Fibroblast of upper back skin (primary cell): ENCODE data around the gene MAPKAPK2.

Experiments
- DNase-seq: peaks from one replicate; pipeline ENCODE4 v3.0.0-alpha.2; 2013

Gene MAPKAPK2

DNA sequence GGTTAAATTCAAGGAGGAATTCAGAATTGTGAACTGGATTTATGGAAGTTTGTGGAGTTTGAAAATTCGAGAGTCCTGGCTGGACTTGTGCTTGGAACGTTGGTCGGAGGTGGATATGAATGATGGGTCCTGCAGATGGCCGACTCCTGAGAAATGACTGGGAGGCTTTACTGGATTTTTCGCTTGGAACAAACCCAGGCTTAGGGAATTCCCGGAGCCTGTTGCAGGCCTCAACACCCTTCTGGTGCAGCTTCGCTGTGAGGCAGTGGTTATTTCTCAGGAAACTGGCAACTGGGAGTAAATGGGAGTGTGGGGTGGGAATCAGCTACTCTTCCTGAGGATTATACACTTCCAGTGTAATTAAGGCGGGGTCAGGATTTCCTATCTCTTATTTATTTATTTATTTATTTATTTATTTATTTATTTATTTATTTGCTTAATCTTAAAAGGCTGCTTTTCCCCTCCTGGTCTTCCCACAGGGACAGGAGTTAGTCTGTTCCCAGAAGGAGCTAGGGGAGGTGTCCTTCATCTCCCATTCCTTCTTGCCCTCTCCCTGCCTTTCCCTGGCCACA is 21.1 kb downstream of the MAPKAPK2 start:
- DNase-seq = peak; percentile 32

DNA sequence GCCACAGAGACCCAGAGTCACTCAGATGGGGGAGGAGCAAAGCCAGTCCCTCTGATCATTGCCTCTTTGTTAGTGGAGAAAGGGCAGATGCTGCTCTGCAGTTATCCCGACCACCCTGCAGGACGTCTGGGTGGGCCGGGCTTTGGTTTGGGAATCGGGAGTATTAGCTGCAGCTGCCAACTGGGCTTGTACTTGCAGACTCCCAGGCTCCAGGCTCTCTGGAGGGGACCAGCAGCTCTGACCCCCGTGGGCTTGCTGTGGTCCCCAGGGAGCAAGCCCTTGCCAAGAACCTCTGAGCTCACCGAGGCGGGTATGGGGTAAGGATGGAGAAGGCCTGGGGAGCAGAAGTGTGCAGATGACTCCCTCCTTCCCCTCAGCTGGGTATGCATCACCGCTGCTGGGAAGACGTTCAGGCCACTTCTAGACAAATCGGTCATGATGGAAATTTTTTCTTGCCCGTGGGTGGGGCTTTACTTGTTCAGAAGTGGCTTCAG is 21.6 kb downstream of the MAPKAPK2 start:
- DNase-seq = peak; percentile 94

DNA sequence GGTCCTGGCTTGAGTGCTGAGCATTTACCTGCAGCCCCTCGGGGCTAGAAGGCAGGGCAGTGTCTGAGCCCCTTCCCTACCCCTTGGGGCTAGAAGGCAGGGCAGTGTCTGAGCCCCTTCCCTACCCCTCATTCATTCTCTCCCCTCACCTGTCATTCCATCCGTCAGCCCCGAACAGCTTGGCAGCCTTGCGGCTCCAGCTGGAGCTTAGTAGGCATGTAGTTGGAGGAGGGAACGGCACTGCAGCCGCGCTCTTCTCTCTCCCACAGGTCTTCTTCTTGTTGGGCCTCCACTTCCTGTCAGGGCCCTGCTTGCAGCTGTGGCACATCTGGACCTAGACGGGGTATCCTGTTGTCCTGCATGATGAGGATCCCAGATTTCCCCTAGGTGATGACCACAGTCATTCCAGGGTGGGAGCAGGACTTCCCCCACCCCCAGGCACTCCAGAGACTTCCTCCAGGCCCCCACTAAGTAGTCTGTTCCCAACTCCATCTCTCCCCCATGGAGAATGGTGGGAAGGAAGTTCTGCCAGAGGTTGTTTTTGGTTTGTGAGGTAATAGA is 22.2 kb downstream of the MAPKAPK2 start:
- no peak for DNase-seq

DNA sequence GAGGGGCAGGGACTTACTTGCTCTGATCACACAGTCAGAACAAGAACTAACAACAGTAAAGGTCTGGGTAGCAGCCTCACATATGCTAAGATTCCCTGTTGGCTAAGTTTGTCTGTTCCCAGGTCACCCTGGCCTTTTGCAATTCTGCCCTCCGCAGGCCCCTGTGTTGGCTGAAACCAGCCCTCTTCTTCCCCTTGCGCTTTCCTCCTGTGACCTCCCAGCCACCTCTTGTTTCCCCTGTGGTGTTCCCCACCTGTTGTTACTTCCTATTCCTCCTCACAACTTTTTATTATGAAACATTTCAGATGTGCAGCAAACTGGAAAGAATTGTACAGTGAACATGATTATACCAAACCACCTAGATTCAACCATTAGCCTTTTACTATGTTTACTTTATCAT is 23.4 kb downstream of the MAPKAPK2 start:
- no peak for DNase-seq

DNA sequence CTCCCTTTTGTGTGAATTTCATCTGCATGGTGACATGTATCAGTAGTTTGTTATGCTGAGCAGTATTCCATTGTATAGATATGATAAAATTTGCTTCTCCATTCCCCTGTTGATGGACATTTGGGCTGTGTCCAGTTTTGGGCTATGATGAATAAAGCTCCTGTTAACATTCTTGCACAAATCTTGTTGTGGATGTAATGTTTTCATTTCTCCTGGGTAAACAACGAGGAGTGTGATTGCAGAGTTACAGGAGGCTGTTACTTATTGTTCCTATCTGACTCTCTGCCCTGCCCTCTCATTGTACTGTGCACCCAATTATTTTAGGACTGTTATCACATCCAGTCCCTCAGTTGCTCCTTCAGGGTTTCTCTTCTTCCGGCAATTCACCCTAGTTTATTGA is 24.2 kb downstream of the MAPKAPK2 start:
- DNase-seq = no peak

DNA sequence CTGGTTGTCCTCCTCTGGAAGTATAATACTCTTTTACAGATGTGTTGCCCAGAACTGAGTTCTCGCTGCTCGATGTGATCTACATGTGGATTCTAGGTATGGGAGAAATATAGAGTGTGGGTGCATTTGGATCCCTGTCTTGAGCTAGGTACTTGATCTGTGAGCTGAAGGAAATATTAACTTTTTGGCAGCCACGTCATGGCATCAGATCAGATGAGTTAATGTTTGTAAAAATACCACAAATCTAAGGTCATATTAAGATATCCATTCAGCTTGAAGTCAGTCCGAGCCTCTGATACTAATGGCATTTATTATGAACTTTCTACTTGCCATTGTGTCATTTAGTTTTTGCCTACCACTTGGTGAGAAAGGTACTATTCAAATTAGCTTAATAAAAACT is 24.6 kb downstream of the MAPKAPK2 start:
- DNase-seq = no peak

DNA sequence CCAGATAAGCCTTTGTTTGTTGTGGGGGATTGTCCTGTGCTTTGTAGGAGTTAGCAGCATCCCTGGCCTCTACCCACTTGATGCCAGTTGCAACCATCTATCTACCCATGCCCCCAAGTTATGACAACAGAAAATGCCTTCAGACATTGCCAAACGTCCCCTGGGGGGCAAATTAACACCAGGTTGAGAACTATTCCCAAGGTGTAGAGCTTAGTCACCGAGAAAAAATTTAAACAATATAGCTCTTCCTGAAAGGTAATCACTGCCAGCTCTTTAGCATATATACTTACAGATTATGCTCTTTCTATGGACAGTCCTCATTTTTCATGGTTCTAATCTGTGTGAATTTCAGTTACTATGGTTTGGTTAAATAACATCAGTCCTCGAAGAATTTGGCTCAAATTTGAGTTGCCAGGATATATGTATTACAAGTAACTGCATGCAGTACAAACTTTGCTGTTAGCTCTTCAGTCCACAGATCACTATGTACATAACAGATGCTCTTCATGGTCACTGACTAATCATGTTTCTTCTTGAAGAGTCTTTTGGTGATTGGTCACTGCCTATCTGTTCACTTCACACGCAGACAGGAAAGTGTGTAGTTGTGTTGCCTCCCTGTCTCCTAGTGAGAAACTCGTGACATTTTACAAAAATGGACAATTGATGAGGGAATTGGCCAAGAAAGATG is 25.2 kb downstream of the MAPKAPK2 start:
- peak; percentile 43 for DNase-seq

DNA sequence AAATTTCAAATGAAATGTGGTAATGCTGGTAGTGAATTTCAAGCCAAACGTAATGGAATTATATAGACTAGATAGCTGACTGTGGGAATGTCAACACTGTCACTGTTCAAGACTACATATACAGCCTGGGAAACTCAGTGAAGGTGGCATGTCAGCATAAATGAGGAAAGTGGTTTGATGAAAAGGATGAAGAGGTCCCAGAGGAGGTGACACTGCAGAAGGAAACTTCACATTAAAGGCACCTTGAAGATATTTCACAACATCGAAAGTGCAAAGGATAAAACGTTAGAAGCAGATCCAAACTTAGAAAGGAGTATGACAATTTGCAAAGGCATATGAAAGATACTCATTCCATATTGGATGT is 25.7 kb downstream of the MAPKAPK2 start:
- DNase-seq = no peak

DNA sequence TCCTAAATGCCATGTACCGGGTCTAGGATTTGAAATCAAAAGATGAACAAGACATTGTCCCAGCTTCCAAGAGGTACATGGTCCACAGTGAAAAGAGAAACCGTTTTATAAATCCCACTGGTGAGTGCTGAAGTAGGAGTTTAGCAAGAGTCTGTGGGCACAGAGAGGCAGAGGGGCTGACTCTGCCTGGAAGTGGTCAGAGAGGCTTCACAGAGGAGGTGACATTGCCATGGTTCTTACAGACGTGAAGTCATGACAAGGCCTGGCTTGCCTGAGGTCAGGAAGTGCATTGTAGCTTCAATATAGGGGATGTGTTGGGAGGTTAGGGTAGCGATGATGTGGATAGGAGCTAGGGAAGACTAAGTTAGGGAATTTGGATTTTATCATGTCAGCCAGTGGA is 28.4 kb downstream of the MAPKAPK2 start:
- DNase-seq = no peak

DNA sequence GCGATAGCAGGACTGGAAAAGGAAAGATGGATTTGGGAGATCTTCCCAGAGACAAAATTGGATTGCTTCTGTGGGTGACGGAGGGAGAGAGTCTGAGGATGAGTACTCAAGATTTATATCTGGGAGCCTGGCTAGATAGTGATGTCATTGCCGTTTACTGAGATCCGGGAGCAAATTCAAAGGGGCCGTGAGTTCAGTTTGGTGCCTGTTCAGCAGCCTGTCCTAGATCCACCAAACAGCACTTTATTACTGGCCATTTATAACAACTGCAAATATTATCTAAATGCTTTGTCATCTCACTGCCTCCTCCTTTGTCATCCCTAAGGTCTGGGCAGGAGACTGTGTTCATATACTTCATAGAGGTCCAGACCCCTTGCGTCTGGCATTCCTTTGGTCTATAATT is 29.2 kb downstream of the MAPKAPK2 start:
- DNase-seq = no peak

DNA sequence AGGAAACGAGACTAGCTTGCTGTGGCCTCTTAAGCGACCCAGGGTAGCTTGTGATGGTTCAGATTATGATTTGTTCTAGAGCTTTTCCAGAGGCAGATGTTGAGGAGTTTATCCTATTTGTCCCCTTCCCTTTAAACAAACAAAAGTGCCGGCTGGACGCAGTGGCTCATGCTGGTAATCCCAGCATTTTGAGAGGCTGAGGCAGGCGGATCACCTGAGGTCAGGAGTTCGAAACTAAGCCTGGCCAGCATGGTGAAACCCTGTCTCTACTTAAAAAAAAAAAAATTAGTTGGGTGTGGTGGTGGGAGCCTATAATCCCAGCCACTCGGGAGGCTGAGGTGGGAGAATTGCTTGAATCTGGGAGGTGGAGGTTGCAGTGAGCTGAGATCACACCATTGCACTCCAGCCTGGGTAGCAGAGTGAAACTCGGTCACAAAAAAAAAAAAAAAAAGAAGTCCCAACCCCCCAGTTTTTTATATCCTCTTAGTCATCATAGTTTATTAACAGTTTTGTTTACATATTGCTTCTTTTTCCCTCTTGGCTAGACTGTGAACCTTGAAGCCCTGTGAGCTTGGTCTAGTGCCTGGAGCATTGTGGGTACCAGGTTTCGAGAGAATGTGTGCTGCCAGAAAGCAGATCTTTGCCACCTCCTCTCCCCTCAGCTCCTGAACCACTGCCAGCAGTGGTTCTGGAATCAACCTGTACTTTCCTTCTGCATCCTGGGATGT is 29.8 kb downstream of the MAPKAPK2 start:
- DNase-seq = no peak

DNA sequence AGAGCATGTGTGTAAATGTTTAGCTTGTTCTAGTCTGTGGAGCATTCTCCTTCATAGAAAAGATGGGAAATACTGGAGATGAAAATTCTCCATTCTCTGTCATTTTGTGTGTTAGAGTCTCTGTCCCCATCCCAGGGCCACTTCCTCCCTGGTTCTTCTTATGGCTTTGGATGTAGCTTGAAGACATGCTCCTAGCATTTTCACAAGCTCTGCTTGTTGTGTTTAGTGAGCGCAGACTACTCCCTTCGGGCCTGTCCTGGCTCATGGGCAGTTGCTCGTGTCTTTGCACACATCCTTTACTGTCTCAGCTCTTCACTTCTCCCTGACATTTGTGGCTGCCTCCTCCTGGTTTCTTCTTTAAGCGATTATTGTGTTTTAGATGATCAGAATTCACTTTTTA is 30.4 kb downstream of the MAPKAPK2 start:
- no peak for DNase-seq

DNA sequence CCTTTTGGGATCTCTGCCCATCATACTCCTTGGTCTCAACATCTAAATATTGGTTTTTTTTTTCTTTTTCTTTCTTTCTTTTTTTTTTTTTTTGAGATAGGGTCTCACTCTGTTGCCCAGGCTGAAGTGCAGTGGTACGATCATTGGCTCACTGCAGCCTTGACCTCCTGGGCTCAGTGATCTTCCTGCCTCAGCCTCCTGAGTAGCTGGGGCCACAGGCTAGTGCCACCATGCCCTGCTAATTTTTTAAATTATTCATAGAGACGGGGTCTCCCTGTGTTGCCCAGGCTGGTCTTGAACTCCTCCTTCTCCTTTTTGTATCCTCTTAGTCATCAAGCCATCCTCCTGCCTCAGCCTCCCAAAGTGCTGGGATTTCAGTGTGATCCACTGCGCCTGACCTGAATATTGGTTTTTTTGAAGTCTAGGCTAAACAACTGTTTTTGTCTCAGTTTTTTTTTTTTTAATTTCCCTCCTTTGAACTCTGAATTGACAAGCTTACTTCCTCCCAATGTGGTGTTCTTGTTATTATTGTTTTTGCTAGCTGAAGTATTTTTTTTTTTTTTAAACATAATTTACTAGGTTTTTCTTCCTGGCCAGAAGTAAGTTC is 30.9 kb downstream of the MAPKAPK2 start:
- DNase-seq = no peak

DNA sequence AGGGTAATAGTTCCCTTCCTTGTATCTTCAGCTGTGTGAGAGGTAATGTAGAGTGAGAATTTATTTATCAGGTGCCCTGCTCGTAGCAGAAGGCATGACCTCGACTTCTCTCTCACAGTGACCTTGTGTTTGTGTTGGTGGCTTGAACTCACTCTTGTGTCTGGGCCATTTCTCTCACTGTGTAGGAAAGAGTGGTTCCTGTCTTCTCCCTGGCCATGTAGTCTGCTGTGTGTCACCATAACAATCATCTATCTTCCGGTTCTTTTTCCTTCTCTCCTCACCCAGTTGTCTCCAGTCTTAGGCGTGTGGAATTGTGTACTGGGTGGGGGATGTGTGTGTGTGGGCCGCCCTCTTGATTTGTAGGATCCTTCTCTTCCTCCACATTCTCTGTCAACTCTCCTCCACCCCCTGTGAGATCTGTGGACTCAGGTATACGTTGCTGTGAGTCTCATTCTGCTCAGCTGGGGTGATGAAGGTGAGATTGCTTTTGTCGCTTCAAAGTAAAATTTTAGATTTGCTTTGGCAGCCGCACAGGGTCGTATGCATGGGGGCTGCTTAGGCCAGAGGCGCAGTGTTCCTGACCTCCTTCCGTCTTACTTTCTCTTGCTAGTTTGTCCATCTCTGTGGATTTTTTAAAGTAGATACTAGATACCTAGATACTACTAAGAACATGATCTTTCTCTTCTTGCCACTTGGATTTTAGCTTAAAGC is 31.6 kb downstream of the MAPKAPK2 start:
- no peak for DNase-seq

DNA sequence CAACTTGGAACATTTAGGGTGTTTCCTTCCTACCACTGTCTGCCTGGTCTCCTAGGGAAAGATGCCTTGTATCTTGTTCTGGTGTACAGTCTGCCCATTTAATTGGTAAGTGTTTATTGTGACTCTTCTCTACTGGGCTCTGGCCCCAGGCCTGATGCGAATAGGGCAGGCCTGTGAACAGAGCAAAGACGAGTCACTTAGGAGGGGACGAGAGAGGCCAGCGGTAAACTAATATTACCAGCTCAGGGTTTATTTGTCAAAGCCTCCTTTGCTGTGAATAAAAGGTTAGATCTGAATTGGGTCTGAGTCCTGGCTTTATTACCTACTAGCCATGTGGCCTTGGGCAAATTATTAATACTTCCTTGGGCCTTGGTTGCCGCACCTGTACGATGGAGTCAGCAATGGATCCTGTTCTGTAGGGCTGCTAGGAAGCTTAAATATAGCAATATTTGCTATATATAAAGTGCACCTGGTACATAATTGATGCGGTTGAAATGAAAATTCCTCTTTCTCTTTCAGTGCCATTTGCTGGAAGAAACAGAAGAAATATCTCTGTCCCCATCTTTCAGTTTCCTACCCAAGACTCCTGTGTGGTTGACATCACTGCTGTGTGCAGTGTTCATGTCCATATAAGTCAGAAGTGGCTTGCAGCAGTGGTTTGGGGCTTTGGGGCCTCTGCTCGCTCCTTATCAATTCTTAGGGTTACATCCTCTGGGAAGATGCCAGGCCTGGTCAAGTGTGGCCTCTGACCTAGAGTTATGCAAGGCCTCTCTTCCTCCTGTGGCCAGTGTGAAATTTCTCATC is 32.4 kb downstream of the MAPKAPK2 start:
- DNase-seq = no peak

DNA sequence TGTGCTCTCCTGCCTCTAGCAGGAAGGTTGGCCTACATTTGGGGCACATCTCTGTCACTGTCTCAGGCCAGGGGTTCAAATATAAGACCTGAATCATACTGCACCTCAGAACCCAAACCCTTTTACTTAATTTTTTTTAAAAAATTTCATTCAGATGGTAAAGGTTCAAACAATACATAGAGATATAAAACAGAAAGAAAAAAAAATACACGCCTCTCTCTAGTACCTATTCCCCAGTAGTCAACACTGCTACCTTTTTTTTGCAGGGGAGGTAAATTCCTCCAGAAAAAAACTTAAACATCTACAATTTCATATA is 32.9 kb downstream of the MAPKAPK2 start:
- DNase-seq = no peak

DNA sequence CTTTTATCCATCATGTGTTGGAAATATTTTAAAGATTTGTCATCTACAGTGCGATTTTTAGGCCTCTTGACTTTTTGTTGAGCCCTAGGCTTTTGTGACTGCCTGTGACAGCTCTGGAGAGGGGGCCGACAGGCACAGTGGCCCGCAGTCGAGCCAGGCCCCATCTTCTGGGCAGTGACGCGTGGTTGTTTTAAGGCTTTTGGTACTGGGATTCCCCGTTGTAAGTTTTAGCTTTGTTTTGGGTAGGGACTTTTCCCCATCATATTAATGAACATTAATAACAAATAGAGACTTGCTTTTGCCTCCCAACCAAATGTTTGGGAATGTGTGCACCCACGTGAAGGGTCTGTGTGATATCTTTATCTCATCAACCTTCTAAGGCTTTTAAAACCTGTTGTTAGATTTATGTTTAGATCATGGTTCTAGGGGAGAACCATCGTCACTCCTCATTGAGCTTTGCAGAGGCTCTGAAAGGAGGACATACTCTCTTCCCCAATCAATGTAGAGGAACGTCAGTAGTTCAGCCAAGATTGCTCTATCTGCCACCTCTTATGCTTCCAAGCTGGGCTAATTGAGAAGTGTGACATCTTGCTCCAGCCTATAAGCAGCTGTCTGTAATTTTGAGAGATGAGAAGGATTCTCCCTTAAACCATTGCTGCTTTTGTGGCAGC is 34.6 kb downstream of the MAPKAPK2 start:
- DNase-seq = no peak

DNA sequence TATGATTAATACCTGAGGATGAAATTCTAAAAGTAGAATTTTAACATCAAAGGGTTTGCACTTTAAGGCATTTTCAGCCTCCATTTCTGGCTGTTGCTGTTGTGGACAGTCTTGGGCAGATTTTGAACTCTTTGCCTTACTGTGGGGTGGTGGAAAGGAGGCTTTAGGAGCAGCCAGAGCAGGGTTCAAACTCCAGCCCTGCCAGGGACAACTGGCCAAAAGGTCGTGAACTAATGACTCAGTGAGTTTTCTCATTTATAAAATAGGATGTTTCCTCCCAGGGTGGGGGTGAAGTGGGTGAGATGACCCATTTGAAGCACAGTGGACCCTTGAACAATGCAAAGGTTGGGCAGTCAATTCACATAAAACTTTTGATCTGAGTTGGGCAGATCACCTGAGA is 36.7 kb downstream of the MAPKAPK2 start:
- DNase-seq = no peak

DNA sequence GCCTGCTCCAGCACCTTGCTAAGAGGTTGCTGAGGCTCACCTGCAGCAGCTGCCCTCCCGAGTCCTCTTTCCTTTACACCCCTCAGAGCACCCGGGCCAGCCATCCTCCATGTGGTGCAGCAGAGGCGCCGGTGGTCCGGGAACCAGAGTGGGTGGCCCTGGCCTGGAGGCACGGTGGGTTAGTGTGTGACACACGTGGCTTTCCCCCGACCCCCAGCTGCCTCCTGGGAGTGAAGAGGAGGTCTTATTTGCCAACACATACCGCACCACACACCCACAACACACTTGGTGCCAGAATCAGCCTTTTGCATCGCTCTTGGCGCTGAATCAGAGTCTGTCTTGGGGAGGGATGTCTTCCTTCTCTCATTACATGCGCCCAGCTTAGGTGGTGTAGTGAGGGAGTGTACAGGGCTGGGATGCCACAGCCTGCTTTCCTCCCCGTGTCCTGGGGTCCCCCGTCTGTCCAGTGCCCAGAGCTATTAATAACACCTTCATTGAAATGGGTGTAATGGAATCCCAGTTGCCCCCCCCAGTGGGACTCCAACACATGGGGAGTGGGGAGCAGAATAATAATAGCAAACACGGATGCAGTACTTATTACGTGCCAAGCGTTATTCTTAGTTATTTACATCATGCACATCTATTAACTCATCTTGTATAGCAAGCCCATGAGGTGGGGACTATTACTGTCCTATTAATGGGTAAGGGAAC is 38.2 kb downstream of the MAPKAPK2 start:
- DNase-seq = peak; percentile 41

DNA sequence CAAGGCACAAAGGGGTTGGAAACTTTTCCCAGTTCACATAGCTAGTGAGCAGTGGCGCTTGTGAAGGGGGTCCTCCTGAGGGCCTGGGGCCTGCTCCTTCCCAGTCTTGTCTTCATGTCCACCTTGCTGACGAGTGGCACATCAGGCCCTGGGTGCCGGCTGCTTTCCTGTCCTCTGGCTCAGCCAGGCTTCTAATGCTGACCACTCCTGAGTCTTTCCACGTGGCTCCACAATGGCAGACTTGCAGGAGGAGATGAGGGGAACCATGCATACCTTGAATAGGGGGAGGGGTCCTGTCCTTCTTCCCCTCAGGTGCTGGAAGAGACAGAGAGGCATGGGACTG is 38.7 kb downstream of the MAPKAPK2 start:
- no peak for DNase-seq
